Stimulated activated naive CD8-positive, alpha-beta T cell treated with anti-CD3 and anti-CD28 coated beads, Interleukin-15, Interleukin-2, amounts not matched to agents 100 ng/mL and 50 ng/mL, for 24 hours (primary cell): ENCODE results near the gene ARNT2.

Experiments used
- H3K27ac Mint-ChIP-seq: one replicate; pipeline ENCODE4 v1.8.0; 2021; ENCODE audit warnings: mild to moderate bottlenecking, mixed read lengths
- H3K27me3 Mint-ChIP-seq: one replicate; pipeline ENCODE4 v1.8.0; 2021; ENCODE audit warnings: mixed read lengths
- H3K36me3 Mint-ChIP-seq: one replicate; pipeline ENCODE4 v1.8.0; 2021; ENCODE audit warnings: low read depth, mixed read lengths
- H3K4me1 Mint-ChIP-seq: one replicate; pipeline ENCODE4 v1.8.0; 2021; ENCODE audit warnings: low read depth, mixed read lengths
- H3K4me3 Mint-ChIP-seq: one replicate; pipeline ENCODE4 v1.8.0; 2021; ENCODE audit warnings: mild to moderate bottlenecking, mixed read lengths
- H3K9me3 Mint-ChIP-seq: one replicate; pipeline ENCODE4 v1.8.0; 2021; ENCODE audit warnings: mixed read lengths

The ARNT2 gene

DNA sequence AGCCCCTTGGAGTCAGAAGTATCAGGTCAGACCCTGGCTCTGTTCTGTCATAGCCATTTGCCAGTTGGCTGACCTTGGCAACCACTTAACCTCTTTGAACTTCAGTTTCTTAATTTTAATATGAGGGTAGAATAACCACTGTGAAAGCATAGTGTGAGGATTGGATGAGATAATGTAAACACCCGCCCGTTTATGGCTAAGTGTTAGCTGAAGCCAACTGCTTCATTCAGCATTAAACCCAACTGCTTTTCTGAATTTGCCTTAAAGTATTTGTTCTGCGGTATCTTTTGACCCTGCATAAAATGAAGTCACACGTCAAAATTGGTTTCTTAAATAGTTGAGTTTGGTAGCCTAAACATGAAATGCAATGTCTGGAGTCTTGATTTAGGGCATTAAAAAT, 169.4 kb downstream of the ARNT2 start:
- Mint-ChIP-seq H3K9me3 (no peaks in the 10 kb centered on the region), H3K27ac (no peak overlapping the region), H3K4me1 (no peaks in the 10 kb centered on the region), H3K27me3 (no peaks in the 10 kb centered on the region), H3K36me3 (no peaks in the 10 kb centered on the region), H3K4me3 (no peak overlapping the region)

DNA sequence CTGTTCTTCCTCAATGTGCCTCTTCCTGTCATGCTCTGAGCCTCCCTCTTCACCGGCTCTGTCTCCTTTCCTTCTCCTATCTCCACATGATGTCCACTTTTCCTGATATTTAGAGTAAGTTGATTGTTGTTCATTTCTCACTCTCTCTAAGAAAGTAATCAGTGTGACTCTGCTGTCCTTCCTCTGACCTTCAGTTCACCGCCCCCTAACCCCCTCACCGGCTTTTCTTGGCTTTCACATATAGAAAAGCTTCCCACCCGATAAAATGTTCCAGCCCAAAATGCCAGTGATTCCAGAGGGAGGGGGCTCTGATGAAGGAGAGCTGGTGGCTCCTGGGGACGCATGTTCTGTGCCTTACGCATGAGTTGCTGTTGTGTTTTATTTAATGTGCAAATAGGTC, 170.4 kb downstream of the ARNT2 start:
- no peaks in the 10 kb centered on the region for H3K9me3 Mint-ChIP-seq
- no peaks in the 10 kb centered on the region for H3K27me3 Mint-ChIP-seq
- H3K4me1 Mint-ChIP-seq: no peaks in the 10 kb centered on the region
- no peaks in the 10 kb centered on the region for H3K36me3 Mint-ChIP-seq
- no peak overlapping the region for H3K27ac Mint-ChIP-seq
- H3K4me3 Mint-ChIP-seq: no peak overlapping the region

DNA sequence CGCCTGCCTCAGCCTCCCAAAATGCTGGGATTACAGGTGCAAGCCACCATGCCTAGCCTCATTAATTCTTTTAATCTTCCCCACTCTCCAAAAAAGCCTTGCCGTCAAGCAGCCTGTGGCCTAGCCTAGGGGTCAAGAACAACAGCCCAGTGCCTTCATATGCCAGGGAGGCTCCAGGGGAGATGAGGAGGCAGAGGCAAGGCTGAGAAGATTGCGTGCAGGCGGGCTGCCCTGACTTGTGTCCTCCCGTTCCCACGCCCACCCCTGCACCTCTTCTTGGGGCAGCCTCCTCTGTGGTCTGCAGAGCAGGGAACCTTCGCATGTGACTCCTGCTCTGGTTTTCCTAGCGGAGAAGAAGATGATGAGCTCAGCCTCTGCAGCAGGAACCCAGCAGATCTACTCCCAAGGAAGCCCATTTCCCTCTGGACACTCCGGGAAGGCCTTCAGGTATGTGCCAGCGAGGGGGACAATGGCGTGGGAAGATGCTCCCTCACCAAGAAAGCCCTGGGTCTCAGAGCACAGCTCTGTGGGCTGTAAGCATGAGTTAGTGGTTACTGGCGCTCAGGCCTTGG, 172.4 kb downstream of the ARNT2 start:
- no peak overlapping the region for H3K27ac Mint-ChIP-seq
- H3K4me3 Mint-ChIP-seq: no peak overlapping the region
- H3K4me1 Mint-ChIP-seq: no peaks in the 10 kb centered on the region
- H3K36me3 Mint-ChIP-seq: no peaks in the 10 kb centered on the region
- no peaks in the 10 kb centered on the region for H3K9me3 Mint-ChIP-seq
- no peaks in the 10 kb centered on the region for H3K27me3 Mint-ChIP-seq

DNA sequence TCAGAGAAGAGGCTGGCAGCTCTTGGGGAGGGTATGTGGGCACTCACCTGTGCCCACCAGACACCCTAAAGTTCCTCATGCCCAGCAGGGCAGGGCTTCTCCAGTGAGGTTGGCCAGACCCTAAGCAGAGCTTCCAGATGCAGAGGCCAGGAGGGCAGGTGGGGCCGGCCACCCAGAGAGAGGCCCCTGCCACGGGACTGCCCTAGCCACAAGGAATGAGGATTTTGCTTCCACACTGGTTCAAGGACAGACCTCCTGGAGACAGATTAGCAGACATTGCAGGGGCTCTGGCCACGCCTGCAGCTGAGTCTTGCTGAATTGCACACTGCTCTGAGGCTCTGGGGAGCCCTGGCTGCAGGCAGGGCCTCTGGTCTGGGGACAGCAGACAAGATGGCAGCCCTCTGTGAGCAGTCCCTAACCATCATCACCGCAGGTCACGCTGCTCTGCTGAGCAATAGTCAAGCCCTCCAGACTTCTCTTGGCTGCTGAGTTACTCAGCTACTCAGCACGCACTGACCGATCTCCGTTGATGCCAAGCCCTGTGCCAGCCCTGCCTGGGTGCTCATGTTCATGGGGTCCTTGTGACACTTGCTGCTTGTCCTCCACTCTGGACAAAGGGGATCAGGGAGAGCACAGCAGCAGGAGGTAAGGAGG, 173.5 kb downstream of the ARNT2 start:
- H3K4me3 Mint-ChIP-seq: no peak overlapping the region
- no peaks in the 10 kb centered on the region for H3K27me3 Mint-ChIP-seq
- no peaks in the 10 kb centered on the region for H3K36me3 Mint-ChIP-seq
- no peaks in the 10 kb centered on the region for H3K9me3 Mint-ChIP-seq
- no peaks in the 10 kb centered on the region for H3K4me1 Mint-ChIP-seq
- H3K27ac Mint-ChIP-seq: no peak overlapping the region

DNA sequence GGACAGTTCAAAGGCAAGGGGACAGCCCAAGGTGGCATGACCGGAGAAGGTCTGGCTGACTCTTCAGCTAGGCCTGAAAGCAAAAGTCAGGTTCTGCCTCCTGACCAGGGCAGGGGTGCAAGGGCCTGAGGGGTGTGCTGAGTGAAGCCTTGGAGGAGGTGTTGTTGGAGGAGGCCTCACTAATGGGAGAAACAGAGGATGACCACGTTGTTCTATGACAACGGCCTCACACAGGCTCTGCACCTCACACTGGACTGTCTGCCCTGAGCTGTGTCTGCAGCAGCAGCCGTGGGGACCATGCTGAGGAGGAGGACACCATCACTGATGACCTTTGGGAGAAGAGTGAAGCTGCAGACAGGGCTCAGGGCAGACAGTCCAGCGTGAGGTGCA, 174.0 kb downstream of the ARNT2 start:
- H3K4me3 Mint-ChIP-seq: no peak overlapping the region
- H3K36me3 Mint-ChIP-seq: no peaks in the 10 kb centered on the region
- no peak overlapping the region for H3K27ac Mint-ChIP-seq
- H3K27me3 Mint-ChIP-seq: no peaks in the 10 kb centered on the region
- no peaks in the 10 kb centered on the region for H3K4me1 Mint-ChIP-seq
- no peaks in the 10 kb centered on the region for H3K9me3 Mint-ChIP-seq

DNA sequence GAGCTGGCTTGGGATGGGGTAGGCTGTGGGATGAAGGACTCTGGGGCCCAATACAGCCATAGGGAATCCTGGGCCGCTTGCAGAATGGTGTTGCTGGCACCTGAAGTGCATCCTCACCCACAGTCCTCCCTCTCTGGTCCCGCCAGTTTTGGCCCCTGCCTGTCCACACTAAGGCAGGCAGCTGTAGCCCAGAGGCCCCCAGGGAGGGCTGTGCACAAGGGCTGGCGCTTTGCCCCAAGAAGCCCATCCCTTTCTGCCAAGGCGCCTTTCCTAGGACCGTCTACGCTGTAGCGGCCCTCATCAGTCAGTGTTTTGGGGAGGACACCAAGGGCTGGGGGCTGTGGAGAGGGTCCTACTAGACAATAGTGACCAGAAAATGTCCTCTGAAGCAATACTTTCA, 174.7 kb downstream of the ARNT2 start:
- no peaks in the 10 kb centered on the region for H3K27me3 Mint-ChIP-seq
- H3K4me1 Mint-ChIP-seq: no peaks in the 10 kb centered on the region
- no peak overlapping the region for H3K27ac Mint-ChIP-seq
- H3K9me3 Mint-ChIP-seq: no peaks in the 10 kb centered on the region
- H3K4me3 Mint-ChIP-seq: no peak overlapping the region
- no peaks in the 10 kb centered on the region for H3K36me3 Mint-ChIP-seq

DNA sequence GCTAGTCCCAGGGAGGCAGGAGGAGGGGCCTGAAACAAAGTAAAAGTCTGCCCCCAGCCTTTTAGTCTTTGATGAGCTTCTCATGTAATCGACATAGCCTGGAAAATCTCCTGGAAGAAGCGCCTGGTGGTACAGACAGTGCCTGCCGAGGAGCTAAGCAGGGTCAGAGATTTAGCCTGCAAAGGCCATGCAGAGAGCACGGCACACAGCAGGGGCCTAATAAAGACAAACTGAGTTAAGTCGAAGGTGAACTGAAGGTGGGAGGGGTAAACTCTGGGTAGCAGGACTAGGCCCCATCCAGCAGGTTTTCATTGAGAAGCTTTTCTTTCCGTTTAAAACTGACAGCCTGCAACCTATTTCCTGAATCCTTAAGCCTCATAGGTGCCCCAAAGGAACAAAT, 175.4 kb downstream of the ARNT2 start:
- H3K27ac Mint-ChIP-seq: no peak overlapping the region
- H3K9me3 Mint-ChIP-seq: no peaks in the 10 kb centered on the region
- no peaks in the 10 kb centered on the region for H3K4me1 Mint-ChIP-seq
- H3K4me3 Mint-ChIP-seq: no peak overlapping the region
- H3K36me3 Mint-ChIP-seq: no peaks in the 10 kb centered on the region
- H3K27me3 Mint-ChIP-seq: no peaks in the 10 kb centered on the region

DNA sequence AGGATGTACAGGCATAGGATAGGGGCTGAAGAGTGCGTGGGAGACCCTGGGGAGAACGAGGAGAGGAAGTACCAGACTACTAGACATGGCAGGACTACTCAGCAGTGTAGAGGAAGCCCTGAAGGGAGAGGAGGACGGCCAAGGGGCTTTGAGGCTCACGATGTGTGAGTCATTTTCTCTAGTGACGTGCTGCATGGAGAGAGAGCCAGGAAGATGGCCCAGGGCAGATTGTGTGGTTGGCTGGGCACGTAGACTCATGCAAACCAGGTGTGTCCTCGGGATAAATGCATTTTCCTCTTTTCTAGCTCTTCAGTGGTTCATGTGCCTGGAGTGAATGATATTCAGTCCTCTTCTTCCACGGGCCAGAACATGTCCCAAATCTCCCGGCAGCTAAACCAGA, 175.9 kb downstream of the ARNT2 start:
- Mint-ChIP-seq H3K9me3 (no peaks in the 10 kb centered on the region), H3K4me1 (no peaks in the 10 kb centered on the region), H3K27ac (no peak overlapping the region), H3K27me3 (no peaks in the 10 kb centered on the region), H3K36me3 (no peaks in the 10 kb centered on the region), H3K4me3 (no peak overlapping the region)

DNA sequence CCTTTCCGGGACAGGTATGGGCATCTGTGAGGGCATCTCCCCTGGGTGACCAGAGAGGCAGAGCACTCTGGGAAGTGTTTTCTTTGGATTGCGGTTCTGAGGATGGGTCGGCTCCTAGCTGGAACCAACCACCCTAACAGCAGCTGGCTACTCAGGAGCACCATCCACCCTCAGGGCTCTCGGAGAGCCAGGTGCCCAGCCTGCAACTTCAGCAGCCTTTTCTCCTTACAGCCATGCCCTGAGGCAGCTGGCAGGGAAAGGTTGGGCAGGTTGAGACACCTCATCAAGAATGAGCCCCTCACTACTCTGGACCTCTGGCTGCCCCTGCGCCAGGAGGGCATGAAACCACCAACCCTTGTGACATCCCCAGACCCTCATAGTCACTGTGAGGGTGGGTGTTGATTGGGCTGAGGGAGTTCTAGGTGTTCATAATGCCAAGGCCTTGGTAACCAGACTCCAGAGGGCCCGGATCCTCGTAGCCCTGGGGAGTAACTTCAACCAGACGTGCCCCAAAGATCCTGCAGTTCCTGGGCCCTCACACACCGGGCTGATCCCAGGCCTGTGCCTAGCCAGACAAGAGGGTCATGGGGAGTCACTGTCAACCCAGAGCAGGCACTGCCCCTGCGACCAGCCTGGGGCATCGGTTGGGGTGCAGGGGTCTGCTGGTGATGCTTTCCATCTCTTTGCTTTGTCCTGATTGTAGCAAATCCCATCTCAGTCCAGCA, 176.5 kb downstream of the ARNT2 start:
- Mint-ChIP-seq H3K27me3 (no peaks in the 10 kb centered on the region), H3K36me3 (no peaks in the 10 kb centered on the region), H3K27ac (no peak overlapping the region), H3K4me1 (no peaks in the 10 kb centered on the region), H3K9me3 (no peaks in the 10 kb centered on the region), H3K4me3 (no peak overlapping the region)

DNA sequence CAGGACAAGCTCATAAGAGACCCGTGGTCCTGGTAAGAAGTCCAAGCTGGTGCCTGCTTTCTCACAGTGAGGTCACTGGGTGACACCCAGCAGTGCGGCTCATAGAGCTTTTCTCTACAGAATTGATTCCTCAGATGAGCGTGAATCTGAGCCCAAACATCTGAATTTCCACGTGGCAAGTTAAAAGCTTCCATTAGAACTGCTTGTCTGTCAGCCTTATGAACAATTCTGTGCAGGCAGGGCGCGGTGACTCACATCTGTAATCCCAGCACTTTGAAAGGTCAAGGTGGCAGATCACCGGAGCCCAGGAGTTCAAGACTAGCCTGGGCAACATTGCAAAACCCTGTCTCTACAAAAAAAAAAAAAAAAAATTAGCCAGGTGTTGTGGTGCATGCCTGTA, 177.8 kb downstream of the ARNT2 start:
- Mint-ChIP-seq H3K36me3 (no peaks in the 10 kb centered on the region), H3K27ac (no peak overlapping the region), H3K4me3 (no peak overlapping the region), H3K27me3 (no peaks in the 10 kb centered on the region), H3K9me3 (no peaks in the 10 kb centered on the region), H3K4me1 (no peaks in the 10 kb centered on the region)

DNA sequence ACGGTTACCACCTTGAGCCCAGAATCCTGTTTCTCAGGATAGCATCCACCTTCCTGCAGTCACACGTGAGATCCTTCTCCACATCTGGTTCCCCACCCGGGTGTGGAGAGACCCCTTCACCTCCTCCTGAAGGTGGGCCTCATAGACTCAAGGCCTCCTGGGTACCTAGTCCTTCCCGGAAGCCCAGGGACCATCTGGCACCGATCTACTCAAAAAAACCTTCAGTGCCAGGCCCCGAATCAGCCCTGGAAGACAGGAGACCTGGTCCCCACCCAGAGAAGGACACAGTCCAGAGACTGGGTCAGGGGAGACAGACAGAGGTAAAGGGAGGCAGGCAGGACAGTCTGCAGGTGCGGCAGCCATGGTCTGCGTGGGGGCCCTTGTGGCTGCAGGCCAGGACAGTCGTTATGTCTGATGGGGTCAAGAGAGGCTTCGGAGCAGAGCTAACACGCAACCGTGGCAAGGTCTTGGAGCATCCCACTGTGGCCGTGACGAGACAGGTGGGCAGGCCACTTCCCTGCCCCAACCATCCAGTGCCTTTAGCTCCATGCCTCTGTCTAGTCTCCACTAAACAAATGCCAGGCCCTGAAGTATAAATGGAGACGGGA, 178.7 kb downstream of the ARNT2 start:
- Mint-ChIP-seq H3K27ac (no peak overlapping the region), H3K27me3 (no peaks in the 10 kb centered on the region), H3K36me3 (no peaks in the 10 kb centered on the region), H3K9me3 (no peaks in the 10 kb centered on the region), H3K4me1 (no peaks in the 10 kb centered on the region), H3K4me3 (no peak overlapping the region)

DNA sequence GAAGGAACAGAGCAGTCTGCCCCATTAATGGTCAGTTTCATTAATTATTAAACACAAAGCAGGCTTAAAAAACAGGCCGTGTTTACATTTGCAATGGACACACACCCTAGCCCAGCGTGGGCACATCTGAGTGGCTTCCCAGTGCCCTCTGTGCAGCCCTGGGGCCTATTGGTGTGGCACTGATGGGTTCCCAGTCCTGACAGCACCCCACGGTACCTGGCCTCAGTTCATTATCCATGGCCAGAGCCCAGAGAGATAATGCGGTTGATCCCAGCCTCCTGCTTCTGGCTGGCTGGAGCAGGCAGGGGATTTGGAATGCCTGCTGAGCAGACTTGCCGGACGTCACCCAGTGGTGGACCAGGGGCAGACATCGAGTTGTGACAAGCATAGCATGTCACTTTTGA, 180.4 kb downstream of the ARNT2 start:
- Mint-ChIP-seq H3K27ac (no peak overlapping the region), H3K4me3 (no peak overlapping the region), H3K9me3 (no peaks in the 10 kb centered on the region), H3K36me3 (no peaks in the 10 kb centered on the region), H3K4me1 (no peaks in the 10 kb centered on the region), H3K27me3 (no peaks in the 10 kb centered on the region)

DNA sequence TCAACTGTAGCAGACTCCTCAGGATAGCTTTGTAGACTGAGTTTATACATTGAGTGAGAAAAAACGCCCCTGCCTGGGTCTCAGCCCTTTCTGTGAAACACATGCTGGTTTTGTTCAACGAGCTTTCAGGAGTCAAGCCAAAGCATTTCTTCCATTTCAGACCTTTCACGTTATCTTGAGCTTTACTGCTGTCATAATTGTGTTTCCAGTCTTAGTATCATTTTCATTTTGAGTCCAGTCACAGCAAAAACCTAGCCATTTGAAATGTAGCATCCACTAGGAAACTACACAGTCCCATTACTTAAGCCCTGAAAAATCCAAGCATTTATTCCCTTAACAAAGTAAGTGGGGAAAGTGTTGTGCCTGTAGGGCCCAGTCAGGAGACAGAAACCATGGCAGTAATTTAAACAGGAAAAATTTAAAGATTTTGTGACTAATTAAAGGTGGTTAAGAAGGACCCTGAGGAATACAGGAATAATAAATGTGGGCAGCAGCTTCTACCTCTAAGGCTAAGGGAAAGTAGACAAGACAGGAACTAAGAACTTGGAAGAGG, 180.9 kb downstream of the ARNT2 start:
- Mint-ChIP-seq H3K9me3 (no peaks in the 10 kb centered on the region), H3K27ac (no peak overlapping the region), H3K4me1 (no peaks in the 10 kb centered on the region), H3K36me3 (no peaks in the 10 kb centered on the region), H3K4me3 (no peak overlapping the region), H3K27me3 (no peaks in the 10 kb centered on the region)

DNA sequence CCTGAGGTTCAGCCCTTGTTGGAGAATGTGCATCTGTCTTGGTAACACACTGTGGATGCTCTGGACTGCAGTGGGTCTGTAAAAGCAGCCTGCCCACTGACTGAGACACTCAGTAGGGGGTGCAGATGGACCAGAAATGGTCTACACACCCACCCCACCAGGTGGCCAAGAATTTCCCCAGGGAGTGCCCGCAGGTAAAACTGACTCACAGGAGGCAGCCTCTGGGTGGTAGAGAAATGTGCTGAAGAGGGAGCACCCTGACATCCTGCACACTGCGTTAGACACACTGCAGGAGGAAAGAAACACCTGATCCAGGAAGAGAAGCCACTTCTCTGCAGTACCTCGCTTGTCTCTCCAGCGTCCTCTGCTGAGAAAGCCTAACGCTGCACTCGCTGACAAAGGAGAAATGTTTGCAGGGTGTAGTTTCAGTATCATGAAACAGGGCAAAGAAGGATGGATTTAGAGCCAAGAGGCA, 181.4 kb downstream of the ARNT2 start:
- no peaks in the 10 kb centered on the region for H3K36me3 Mint-ChIP-seq
- H3K4me1 Mint-ChIP-seq: no peaks in the 10 kb centered on the region
- H3K4me3 Mint-ChIP-seq: no peak overlapping the region
- H3K27ac Mint-ChIP-seq: no peak overlapping the region
- no peaks in the 10 kb centered on the region for H3K9me3 Mint-ChIP-seq
- no peaks in the 10 kb centered on the region for H3K27me3 Mint-ChIP-seq

DNA sequence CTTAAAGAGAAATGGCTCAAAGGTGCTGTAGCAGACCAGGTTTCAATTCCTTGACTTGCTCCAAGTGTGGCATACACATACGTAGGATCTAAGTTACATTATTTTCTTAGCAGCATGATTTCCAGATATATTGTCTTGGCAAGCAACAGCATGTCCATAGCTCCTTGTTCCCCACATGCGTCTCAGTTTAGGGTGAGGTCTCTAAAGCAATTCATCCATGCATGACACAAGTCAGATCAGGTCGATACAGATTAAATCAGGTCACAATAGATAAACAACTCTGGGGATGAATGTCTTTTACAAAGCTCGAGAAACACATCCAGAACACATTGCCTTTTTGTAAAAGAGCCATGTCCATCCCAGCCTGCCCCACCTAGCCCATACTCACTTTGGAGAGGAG, 182.0 kb downstream of the ARNT2 start:
- no peak overlapping the region for H3K4me3 Mint-ChIP-seq
- H3K9me3 Mint-ChIP-seq: no peaks in the 10 kb centered on the region
- no peaks in the 10 kb centered on the region for H3K27me3 Mint-ChIP-seq
- H3K27ac Mint-ChIP-seq: no peak overlapping the region
- H3K4me1 Mint-ChIP-seq: no peaks in the 10 kb centered on the region
- H3K36me3 Mint-ChIP-seq: no peaks in the 10 kb centered on the region
